GM18858 (cell line): Measurements from ENCODE around the gene CFAP141.
A peak's percentile ranks its signal among the peaks of the same experiment; 100 is the strongest.

Experiments used
- ATAC-seq: cut with Tn5 transposase; IDR thresholded peaks from one replicate; pipeline ENCODE4 v1.9.1; 2021; ENCODE audit not compliant: unreplicated experiment

The CFAP141 gene

DNA sequence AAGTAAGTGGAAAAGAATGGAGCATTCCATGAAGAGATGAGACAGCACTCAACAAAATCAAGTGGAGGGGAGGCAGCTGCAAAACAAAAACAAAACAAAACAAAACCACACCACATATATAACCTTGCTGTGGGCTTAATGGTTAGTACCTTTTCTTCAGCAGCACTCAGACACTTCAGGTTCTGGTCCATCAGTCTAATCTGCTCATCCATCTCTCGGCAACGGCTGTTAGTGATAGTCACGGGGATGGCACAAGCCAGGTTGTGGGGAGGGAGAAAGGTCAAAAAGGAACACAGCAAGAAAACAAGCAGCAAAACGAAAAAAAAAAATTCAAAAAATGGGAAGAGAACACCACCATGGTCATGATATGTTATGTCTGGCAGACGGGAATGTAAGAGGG, 34.3 kb downstream of the CFAP141 start:
- no peak for ATAC-seq

DNA sequence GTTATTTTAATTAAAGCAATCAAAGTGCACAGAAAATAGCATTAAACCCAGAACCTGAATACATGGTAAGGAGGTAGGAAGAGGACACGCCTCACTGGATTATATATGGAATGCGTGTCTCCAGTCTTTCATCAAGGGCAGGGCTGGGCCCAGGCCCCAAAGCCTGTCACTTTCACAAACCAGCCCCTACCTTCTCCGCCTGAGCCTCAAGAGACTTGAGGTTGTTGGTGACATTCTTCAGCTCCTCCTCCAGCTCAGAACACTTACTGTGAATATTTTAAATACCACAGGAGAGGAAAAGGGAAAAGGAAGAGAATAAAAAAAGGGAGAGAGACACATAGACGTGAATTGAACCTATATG, 34.9 kb downstream of the CFAP141 start:
- no peak for ATAC-seq

DNA sequence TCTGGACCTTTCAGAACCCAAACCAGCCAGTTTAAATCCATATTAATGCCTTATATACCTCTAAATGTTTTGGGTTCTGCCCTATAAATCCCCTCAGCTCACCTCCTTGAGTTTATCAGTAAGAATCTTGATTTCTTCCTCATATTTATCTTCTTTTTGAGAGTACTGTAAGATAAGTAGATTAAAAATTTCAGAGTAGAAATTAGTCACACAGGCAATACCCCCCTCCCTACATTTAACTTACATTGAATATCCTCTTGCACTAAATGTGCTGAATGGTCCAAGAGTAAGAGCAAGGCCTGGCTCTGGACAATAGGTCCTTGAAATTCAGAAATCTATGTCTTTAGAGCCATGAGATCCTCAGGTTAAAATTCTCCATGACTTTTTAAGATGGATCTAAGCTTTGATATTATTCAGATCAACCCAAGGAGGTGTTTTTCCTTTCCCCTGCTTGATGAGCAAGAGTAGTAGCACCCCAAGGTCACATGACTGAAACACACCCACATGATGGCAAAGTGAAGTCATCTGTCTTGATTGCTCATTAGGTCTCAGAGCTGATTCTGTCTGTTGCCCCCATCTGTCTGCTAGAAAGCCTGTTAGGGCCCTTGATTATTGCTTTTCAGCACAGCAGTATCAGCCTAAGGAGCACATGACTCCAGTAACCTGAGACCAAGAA, 35.4 kb downstream of the CFAP141 start:
- no peak for ATAC-seq

DNA sequence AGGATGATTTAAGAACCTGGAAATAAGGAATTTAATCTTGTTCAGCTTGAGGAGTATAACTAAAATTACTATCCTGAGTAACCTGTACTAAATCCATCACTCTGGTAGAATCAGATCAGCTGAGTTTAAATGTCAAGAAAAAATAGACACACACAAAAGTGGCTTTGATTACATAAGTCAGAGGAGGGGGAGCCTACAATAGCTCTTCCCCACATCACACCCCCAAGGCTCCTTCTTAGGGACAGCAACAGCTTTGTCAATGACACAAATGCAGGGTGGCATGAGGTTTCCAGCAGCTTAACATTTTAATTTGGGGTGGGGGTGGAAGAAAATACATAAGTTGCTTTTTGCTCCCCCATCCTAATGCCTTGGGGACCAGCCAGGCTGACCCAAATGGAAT, 38.7 kb downstream of the CFAP141 start:
- no peak for ATAC-seq

DNA sequence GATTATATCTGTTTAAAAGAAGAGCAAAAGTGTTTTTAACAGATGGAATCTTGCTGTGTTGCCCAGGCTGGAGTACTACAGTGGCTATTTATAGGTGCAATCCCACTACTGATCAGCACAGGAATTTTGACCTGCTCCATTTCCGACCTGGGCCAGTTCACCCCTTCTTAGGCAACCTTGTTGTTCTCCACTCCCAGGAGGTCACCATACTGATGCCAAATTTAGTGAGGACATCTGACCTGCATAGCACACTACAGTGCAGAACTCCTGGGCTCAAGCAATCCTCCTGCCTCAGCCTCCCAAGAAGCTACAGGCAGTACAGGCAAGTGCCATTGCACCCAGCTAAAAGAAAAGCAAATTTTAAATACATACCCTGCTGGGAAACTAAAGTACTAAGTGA, 39.9 kb downstream of the CFAP141 start:
- ATAC-seq = no peak

DNA sequence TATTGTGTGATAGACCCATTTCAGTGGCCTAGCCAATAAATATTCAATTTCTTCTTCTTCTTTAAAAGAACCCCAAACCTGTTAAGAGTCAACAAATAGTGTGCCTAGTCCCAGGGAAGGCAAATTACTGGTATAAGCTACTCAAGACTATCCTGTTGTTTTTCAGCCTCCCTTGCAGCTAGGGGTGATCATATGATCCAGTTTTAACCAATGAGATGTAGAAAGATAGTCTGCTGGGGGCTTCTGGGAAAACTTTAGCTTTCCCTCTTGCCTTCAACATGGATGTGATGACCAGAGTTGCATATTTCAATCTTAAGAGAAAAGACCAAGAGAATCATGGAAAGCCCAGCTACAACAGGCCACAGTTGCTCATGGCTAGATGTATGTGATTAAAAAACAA, 46.6 kb downstream of the CFAP141 start:
- no peak for ATAC-seq

DNA sequence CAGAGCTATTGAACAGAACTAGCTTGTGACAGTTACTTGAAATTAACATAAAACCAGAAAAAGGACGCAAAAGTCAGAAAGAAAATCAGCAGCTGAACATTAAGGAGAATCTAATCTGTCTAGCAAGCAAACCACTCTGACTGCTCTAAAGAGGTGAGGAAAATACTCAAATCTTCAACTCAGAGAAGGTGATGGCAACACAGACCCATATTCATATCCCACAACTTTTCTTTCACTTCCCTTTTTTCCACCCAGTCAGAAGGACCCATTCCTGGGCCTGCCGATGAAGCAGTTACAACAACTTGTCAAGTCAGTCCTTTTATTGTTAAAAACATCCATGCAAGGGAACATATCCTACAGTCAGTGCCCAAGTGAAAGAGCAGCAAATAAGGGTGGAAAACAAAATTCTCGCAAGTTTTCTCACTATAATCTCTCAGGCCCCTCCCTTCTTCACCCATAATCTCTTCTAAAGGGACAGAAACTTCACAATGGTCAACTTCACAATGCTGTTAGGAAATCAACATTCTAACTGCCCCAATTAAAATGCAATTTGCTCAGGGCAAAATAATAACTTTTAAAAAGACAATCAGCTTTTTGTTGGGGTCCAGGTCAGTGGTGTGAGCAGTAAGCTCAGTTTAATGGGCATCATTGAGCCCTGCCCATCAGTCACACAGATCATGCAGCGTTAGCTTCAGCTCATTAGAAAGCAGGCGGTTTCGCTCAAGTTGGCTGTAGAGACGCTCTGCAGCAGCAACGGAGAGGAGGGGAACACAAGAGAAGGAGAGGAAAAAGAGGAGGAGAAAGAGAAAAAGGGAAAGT, 47.6 kb downstream of the CFAP141 start:
- no peak for ATAC-seq

DNA sequence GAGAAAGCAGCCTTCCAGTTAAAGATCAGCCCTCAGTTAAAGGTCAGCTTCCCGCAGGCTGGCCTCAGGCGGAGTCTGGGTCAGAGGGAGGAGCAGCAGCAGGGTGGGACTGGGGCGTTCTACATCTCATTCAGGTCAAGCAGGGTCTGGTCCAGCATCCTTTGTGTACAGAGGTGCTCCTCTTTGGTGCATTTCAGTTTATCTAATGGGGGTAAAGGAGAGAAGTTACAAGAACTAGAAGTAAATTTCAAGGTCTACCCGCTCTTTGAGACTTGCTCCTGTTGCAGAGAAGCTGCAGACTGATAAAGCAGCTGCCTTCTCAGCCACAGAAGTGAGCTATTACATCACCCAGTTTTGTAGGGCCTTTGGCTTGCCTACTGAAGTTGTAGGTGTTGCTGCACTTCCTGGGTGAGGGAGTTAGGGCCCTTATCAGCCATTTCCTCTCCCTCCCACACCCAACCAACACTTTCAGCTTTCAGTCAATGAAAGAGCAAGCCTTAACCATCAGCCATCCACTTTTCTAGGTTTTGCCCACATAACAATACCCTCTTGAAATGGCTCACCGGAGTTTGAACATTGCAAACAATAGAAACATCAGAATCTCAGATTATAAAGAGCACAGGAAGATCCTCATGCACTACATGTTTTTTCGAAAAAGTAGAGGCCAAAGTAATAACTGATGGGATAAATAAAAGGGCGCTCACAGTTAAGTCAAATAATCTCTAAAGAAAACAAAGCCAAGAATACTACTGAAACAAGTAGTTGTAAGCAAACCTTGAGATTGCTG, 48.4 kb downstream of the CFAP141 start:
- ATAC-seq = peak; percentile 78

DNA sequence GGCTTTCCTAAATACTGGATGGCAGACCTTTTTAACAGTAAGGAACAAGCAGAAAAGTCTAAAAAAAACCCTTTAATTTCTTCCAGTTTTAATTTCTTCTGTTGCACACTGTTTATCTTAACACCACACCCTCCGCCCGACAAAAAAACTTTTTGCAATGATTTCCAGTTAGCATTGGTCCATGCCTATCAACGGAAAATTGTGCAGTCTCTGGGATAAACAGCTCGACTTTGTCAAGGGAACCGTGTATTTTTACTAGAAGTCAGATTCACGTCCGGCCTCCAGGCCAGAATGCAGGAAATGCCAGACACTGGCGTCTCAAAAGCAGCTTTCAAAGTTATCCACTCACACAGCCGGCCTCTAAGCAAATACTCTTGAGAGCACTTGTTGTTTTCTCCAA, 50.9 kb downstream of the CFAP141 start:
- no peak for ATAC-seq

DNA sequence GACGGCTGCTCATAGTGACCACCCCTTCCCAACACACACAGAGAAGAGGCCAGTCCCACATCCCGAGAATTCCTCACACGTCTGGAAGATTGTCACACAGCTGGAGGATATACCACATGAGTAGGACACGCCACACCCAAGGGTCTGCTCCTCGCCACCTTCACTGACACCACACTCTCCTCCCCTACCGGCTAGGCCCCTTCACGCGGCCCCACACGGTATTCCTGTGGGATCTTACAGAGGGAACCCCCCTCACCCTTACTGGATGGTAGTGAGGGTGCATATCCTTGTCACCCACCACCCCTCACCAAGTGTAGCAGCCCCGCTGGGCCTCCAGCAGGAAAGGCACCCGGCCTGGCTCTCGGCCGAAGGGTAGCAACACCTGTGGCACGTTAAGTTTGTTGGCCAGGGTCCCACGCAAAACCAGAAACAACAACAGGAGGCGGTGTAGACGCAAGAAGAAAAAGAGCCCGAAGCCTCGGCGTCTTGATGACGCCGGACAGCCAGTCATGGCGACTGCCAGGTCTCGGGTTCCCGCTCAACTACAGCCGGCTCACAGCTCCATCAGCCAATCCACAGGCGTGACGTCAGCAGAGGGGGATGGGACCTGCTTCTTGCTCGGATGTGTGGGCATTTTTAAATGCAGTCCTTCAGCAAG, 51.5 kb downstream of the CFAP141 start, which contains the start of gene NUP210L:
NUP210L (minus strand) TSS at position 540 of the 658 bp plus-strand sequence.
- ATAC-seq = no peak

DNA sequence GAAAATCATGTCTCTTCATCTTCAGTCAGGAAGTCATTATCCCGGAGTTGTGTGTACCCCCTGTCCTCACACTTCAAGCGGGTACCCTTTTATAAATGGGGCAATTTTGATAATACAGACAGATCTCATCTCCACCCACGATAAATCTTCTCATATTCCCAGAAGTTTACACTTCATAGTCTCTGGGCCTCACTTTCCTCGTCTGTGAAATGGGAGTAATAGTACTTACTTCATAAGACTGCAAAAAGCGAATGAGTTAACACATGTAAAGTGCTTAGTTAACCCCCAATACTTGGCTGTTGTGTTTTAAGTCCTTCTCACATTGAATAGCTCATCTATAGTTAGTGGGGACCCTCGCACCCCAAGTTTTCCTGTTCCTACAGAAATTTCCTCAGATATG, 52.1 kb downstream of the CFAP141 start:
- ATAC-seq = no peak

DNA sequence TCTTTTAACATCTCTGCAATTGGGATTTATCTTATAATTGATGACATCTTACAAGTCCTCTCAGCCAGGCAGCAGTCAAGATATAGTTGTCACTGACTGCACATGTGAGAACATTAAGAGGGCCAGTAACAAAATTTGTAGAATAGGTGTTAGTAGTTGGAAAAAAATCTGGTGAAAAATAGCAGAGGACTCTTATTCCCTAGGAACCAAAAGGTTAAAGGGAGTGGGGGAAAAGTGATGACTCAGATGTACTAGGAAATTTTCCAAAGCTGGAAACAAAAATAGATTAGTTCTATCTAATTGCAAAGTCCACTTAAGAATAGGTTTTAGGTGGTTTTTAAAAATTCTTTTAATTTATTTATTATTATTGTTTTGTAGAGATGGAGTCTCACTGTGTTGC, 54.8 kb downstream of the CFAP141 start:
- no peak for ATAC-seq
